ENCODE data around the gene CAB39L. TPM values are rescaled to one million over a fixed set of nuclear protein-coding genes. Genes with fewer than 3 reads are reported as not detected.

Gene CAB39L
- total RNA-seq, 1 donor from 2014 or later, result 11.4 TPM

- Mint-ChIP-seq H3K27me3 (no peaks in the 10 kb centered on the region), H3K9me3 (no peaks in the 10 kb centered on the region), H3K4me1 (ENCODE audit: unreplicated experiment) (peaks cover 25% of the 10 kb centered on the region), H3K27ac (peak overlapping the region; percentile 12), H3K4me3 (no peak overlapping the region), H3K36me3 (no peaks in the 10 kb centered on the region)
- DNase-seq (ENCODE audit: extremely low spot score, unreplicated experiment), result no peak
- TF ChIP-seq CTCF (conservative IDR thresholded peaks at IDR 0.05), result no peak
These were observed 135.6 kb downstream of the CAB39L start for GRCh38 chr13:49308097-49308875.

GRCh38 chr13:49307365-49307764 is 136.5 kb downstream of the CAB39L start:
- DNase-seq (ENCODE audit: extremely low spot score, unreplicated experiment), result no peak
- no peaks in the 10 kb centered on the region for H3K9me3 Mint-ChIP-seq
- peak overlapping the region; percentile 12 for H3K27ac Mint-ChIP-seq
- no peaks in the 10 kb centered on the region for H3K36me3 Mint-ChIP-seq
- no peaks in the 10 kb centered on the region for H3K27me3 Mint-ChIP-seq
- peaks cover 34% of the 10 kb centered on the region for H3K4me1 Mint-ChIP-seq (ENCODE audit: unreplicated experiment)
- H3K4me3 Mint-ChIP-seq, result no peak overlapping the region
- TF ChIP-seq CTCF (conservative IDR thresholded peaks at IDR 0.05), result no peak

- DNase-seq (ENCODE audit: extremely low spot score, unreplicated experiment), result no peak
- Mint-ChIP-seq H3K4me3 (no peak overlapping the region), H3K36me3 (no peaks in the 10 kb centered on the region), H3K27ac (no peak overlapping the region), H3K4me1 (ENCODE audit: unreplicated experiment) (peaks cover 46% of the 10 kb centered on the region), H3K9me3 (no peaks in the 10 kb centered on the region), H3K27me3 (no peaks in the 10 kb centered on the region)
- TF ChIP-seq CTCF (conservative IDR thresholded peaks at IDR 0.05), result no peak
These were observed 138.0 kb downstream of the CAB39L start for GRCh38 chr13:49305792-49306425.

GRCh38 chr13:49304763-49305700 is 138.8 kb downstream of the CAB39L start:
- Mint-ChIP-seq H3K27me3 (no peaks in the 10 kb centered on the region), H3K36me3 (no peaks in the 10 kb centered on the region), H3K4me1 (ENCODE audit: unreplicated experiment) (peaks cover 51% of the 10 kb centered on the region), H3K27ac (no peak overlapping the region), H3K9me3 (no peaks in the 10 kb centered on the region), H3K4me3 (no peak overlapping the region)
- no peak for TF ChIP-seq CTCF (conservative IDR thresholded peaks at IDR 0.05)
- no peak for DNase-seq (ENCODE audit: extremely low spot score, unreplicated experiment)

GRCh38 chr13:49304356-49304755 is 139.5 kb downstream of the CAB39L start:
- no peaks in the 10 kb centered on the region for H3K27me3 Mint-ChIP-seq
- no peak for DNase-seq (ENCODE audit: extremely low spot score, unreplicated experiment)
- H3K27ac Mint-ChIP-seq, result no peak overlapping the region
- H3K4me1 Mint-ChIP-seq (ENCODE audit: unreplicated experiment), result peaks cover 55% of the 10 kb centered on the region
- TF ChIP-seq CTCF (conservative IDR thresholded peaks at IDR 0.05), result no peak
- H3K4me3 Mint-ChIP-seq, result no peak overlapping the region
- H3K36me3 Mint-ChIP-seq, result no peaks in the 10 kb centered on the region
- H3K9me3 Mint-ChIP-seq, result no peaks in the 10 kb centered on the region
